HUDEP-2 (cell line): ENCODE results near the gene CYP2U1.
A peak's percentile ranks its signal among the peaks of the same experiment; 100 is the strongest.
"Not testable (repeated sequence)": the region's sequence is repeated elsewhere in the genome, so short reads cannot be mapped to it uniquely, and the experiment has no call there.

Source experiments
- DNase-seq, 76 experiments: peaks; one replicate each; lab custom pipeline; 2025; ENCODE audit not compliant: unreplicated experiment in 76 of 76; lab: John Stamatoyannopoulos, UW

Gene CYP2U1

GRCh38 chr4:107930821-107931774 is at the start of gene CYP2U1:
Gene CYP2U1 (plus strand): TSS chr4:107931549. CDS start chr4:107931644, 95 bp downstream.
- peak in 27 of 76 experiments; percentile 0 to 57 (median 19) for DNase-seq

GRCh38 chr4:107885865-107886264 is 45.5 kb upstream of the CYP2U1 start:
- DNase-seq, result no peak

GRCh38 chr4:107888237-107888636 is 43.1 kb upstream of the CYP2U1 start:
- DNase-seq, result no peak

- no peak for DNase-seq
Measured at GRCh38 chr4:107890779-107891178, 40.6 kb upstream of the CYP2U1 start.

GRCh38 chr4:107891299-107891698 is 40.0 kb upstream of the CYP2U1 start:
- no peak for DNase-seq

GRCh38 chr4:107893171-107894137 is 37.9 kb upstream of the CYP2U1 start:
- no peak for DNase-seq

- DNase-seq, result no peak
Measured at GRCh38 chr4:107894138-107894603, 37.2 kb upstream of the CYP2U1 start.

GRCh38 chr4:107896158-107896645 is 35.1 kb upstream of the CYP2U1 start:
- no peak for DNase-seq

- DNase-seq, result no peak
Measured at GRCh38 chr4:107896646-107897045, 34.7 kb upstream of the CYP2U1 start.

- no peak for DNase-seq
Measured at GRCh38 chr4:107897823-107898222, 33.5 kb upstream of the CYP2U1 start.

GRCh38 chr4:107900067-107900466 is 31.3 kb upstream of the CYP2U1 start:
- DNase-seq, result no peak

GRCh38 chr4:107900508-107900907 is 30.8 kb upstream of the CYP2U1 start:
- DNase-seq, result no peak

- DNase-seq, result no peak
Measured at GRCh38 chr4:107901213-107901934, 30.0 kb upstream of the CYP2U1 start.

- no peak for DNase-seq
Measured at GRCh38 chr4:107902715-107903114, 28.6 kb upstream of the CYP2U1 start.

- DNase-seq, result not testable (repeated sequence)
Measured at GRCh38 chr4:107905082-107905481, 26.3 kb upstream of the CYP2U1 start.

GRCh38 chr4:107906458-107907100 is 24.8 kb upstream of the CYP2U1 start:
- no peak for DNase-seq

- no peak for DNase-seq
Measured at GRCh38 chr4:107908377-107908776, 23.0 kb upstream of the CYP2U1 start.

- DNase-seq, result peak in 36 of 76 experiments; percentile 1 to 64 (median 24)
Measured at GRCh38 chr4:107913283-107913899, 18.0 kb upstream of the CYP2U1 start.

- no peak for DNase-seq
Measured at GRCh38 chr4:107915220-107915619, 16.1 kb upstream of the CYP2U1 start.
